Peyer's patch (tissue), 4 donors: ENCODE results near the gene HLA-DRB5.

Experiments
- POLR2A ChIP-seq, 2 donors: fragments of 450-650 bp; IDR thresholded peaks; one replicate each; pipeline ENCODE4 v1.5.1; 2017; ENCODE audit warnings: antibody characterized with exemption in 2 of 2, mild to moderate bottlenecking in 2 of 2, moderate library complexity in 2 of 2
- TF ChIP-seq, protein P1 (sequence below), 6 experiments: fragments of 450-650 bp in 4 of 6; fragments of 200-600 bp in 2 of 6; sonication (generic) in 1 of 6; IDR thresholded peaks; one replicate each; pipeline ENCODE4 v1.5.1; 2017 to 2019; ENCODE audit warnings: antibody characterized with exemption in 6 of 6, mild to moderate bottlenecking in 3 of 6, moderate library complexity in 1 of 6

DNA sequence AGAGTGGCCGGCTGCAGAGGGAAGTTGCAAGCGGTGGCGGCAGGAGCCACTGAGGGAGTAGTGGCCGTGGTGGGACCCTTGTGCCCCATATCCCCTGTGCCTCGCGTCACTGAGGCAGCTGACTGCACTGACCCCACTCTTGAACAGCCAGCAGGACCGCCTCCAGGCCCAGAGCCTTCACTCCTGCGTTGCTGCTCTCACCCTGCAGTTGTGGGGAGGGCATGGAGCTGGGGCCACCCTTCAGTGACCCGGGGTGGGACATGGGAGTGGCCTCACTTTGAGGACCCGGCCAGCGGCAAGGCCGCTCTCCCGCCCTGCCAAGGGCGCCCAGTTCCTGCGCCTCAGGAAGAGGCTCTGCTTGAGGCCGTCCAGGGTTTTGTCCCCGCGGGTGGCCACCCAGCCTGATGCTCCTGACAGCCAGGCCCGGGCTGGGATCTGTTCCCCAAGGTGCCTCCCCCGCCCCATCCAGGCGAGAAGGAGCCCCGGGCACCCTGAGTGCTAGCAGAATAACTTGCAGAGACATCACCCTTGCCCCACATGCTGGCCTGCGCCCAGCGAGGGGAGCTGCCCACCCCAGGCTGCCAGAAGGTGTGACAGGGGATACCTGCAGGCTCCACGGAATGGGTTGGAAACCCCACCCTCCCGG is 46.0 kb downstream of the HLA-DRB5 start:
- TF ChIP-seq, protein P1, sequence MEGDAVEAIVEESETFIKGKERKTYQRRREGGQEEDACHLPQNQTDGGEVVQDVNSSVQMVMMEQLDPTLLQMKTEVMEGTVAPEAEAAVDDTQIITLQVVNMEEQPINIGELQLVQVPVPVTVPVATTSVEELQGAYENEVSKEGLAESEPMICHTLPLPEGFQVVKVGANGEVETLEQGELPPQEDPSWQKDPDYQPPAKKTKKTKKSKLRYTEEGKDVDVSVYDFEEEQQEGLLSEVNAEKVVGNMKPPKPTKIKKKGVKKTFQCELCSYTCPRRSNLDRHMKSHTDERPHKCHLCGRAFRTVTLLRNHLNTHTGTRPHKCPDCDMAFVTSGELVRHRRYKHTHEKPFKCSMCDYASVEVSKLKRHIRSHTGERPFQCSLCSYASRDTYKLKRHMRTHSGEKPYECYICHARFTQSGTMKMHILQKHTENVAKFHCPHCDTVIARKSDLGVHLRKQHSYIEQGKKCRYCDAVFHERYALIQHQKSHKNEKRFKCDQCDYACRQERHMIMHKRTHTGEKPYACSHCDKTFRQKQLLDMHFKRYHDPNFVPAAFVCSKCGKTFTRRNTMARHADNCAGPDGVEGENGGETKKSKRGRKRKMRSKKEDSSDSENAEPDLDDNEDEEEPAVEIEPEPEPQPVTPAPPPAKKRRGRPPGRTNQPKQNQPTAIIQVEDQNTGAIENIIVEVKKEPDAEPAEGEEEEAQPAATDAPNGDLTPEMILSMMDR (IDR thresholded peaks at IDR 0.05), result no peak
- TF ChIP-seq POLR2A (IDR thresholded peaks at IDR 0.05), result no peak
